GM23338 (cell line): Measurements from ENCODE around the gene TMUB1. TPM values are rescaled to one million over a fixed set of nuclear protein-coding genes. Genes with fewer than 3 reads are reported as not detected.
A peak's percentile ranks its signal among the peaks of the same experiment; 100 is the strongest.

Source experiments
- ATAC-seq: fragments of 200-7000 bp; cut with Tn5 transposase; 3 replicates; pipeline ENCODE4 v1.9.1; 2020
- DNase-seq: peaks from one replicate; pipeline ENCODE4 v3.0.0-alpha.2; 2015; ENCODE audit warnings: low spot score
- H2AFZ ChIP-seq: fragments of 200-600 bp; sonication (generic); 2 replicates; pipeline ENCODE4 v1.8.0; 2016; ENCODE audit warnings: antibody characterized with exemption, mild to moderate bottlenecking, moderate library complexity
- H3F3A ChIP-seq: fragments of 200-600 bp; sonication (generic); replicated peaks from 2 replicates; pipeline ENCODE4 v1.8.0; 2017; ENCODE audit warnings: antibody characterized with exemption, mixed run types, low read depth
- H3K27ac ChIP-seq: fragments of 200-600 bp; sonication (generic); 2 replicates; pipeline ENCODE4 v1.6.1; 2016; ENCODE audit warnings: low read depth
- H3K27me3 ChIP-seq: fragments of 200-600 bp; sonication (generic); 2 replicates; pipeline ENCODE4 v1.8.0; 2016; ENCODE audit warnings: mild to moderate bottlenecking, mixed run types, moderate library complexity; ENCODE audit not compliant: insufficient read depth
- H3K36me3 ChIP-seq: fragments of 200-600 bp; sonication (generic); 2 replicates; pipeline ENCODE4 v1.8.0; 2016; ENCODE audit warnings: mild to moderate bottlenecking; ENCODE audit not compliant: insufficient read depth
- H3K4me1 ChIP-seq: fragments of 200-600 bp; sonication (generic); 2 replicates; pipeline ENCODE4 v1.8.0; 2016; ENCODE audit warnings: mild to moderate bottlenecking, moderate library complexity; ENCODE audit not compliant: insufficient read depth
- H3K4me2 ChIP-seq: fragments of 200-600 bp; sonication (generic); 2 replicates; pipeline ENCODE4 v1.7.1; 2017; ENCODE audit warnings: mixed run types
- H3K4me3 ChIP-seq: fragments of 200-600 bp; sonication (generic); 2 replicates; pipeline ENCODE4 v1.6.1; 2016; ENCODE audit warnings: mixed run types
- H3K79me2 ChIP-seq: fragments of 200-600 bp; sonication (generic); replicated peaks from 2 replicates; pipeline ENCODE4 v1.8.0; 2017; ENCODE audit warnings: mild to moderate bottlenecking; ENCODE audit not compliant: insufficient read depth
- H3K9me2 ChIP-seq: fragments of 200-600 bp; sonication (generic); 2 replicates; pipeline ENCODE4 v1.8.0; 2017; ENCODE audit not compliant: insufficient read depth
- H4K20me1 ChIP-seq: fragments of 200-600 bp; sonication (generic); replicated peaks from 2 replicates; pipeline ENCODE4 v1.8.0; 2017; ENCODE audit warnings: mild to moderate bottlenecking; ENCODE audit not compliant: insufficient read depth
- H3K27ac Mint-ChIP-seq: 2 replicates; pipeline ENCODE4 v1.8.0; 2020; ENCODE audit warnings: inconsistent platforms, mild to moderate bottlenecking, moderate library complexity, mixed read lengths
- H3K27me3 Mint-ChIP-seq: 3 replicates; pipeline ENCODE4 v1.8.0; 2022; ENCODE audit warnings: low read depth, mild to moderate bottlenecking, moderate library complexity, mixed read lengths, inconsistent platforms; ENCODE audit not compliant: insufficient read depth, poor library complexity
- H3K36me3 Mint-ChIP-seq: 3 replicates; pipeline ENCODE4 v1.8.0; 2021; ENCODE audit warnings: low read depth, mild to moderate bottlenecking, inconsistent platforms, moderate library complexity, mixed read lengths
- H3K4me1 Mint-ChIP-seq: 3 replicates; pipeline ENCODE4 v1.8.0; 2020; ENCODE audit warnings: mild to moderate bottlenecking, inconsistent platforms, mixed read lengths
- H3K4me3 Mint-ChIP-seq: 3 replicates; pipeline ENCODE4 v1.8.0; 2021; ENCODE audit warnings: moderate library complexity, mild to moderate bottlenecking, inconsistent platforms, mixed read lengths
- H3K9me3 Mint-ChIP-seq: 3 replicates; pipeline ENCODE4 v1.8.0; 2020; ENCODE audit warnings: moderate library complexity, mild to moderate bottlenecking, inconsistent platforms, mixed read lengths
- CTCF ChIP-seq, 2 experiments: fragments of 200-600 bp in 1 of 2; sonication (generic) in 1 of 2; conservative IDR thresholded peaks; 2 replicates each; pipeline versions ENCODE4 v1.5.1 to v1.6.1; 2016 to 2017; ENCODE audit warnings: antibody characterized with exemption in 2 of 2, low read depth in 2 of 2, mild to moderate bottlenecking in 2 of 2, moderate library complexity in 1 of 2
- ETS1 ChIP-seq: IDR thresholded peaks from 2 replicates; pipeline ENCODE4 v1.6.1; 2016; ENCODE audit warnings: antibody characterized with exemption
- EZH2 ChIP-seq: fragments of 200-600 bp; sonication (generic); IDR thresholded peaks from one replicate; pipeline ENCODE4 v1.8.0; 2017; ENCODE audit warnings: antibody characterized with exemption, mild to moderate bottlenecking, low read depth; ENCODE audit not compliant: unreplicated experiment
- EZH2phosphoT487 ChIP-seq: fragments of 200-600 bp; sonication (generic); IDR thresholded peaks from one replicate; pipeline ENCODE4 v1.8.1; 2018; ENCODE audit warnings: antibody characterized with exemption; ENCODE audit not compliant: unreplicated experiment
- JUNB ChIP-seq: IDR thresholded peaks from one replicate; pipeline ENCODE4 v1.6.1; 2016; ENCODE audit warnings: antibody characterized with exemption; ENCODE audit not compliant: unreplicated experiment
- NANOG ChIP-seq: IDR thresholded peaks from 2 replicates; pipeline ENCODE4 v1.6.1; 2016; ENCODE audit warnings: antibody characterized with exemption, borderline replicate concordance
- POLR2AphosphoS5 ChIP-seq: IDR thresholded peaks from 2 replicates; pipeline ENCODE4 v1.6.1; 2016; ENCODE audit warnings: antibody characterized with exemption, low read depth
- STAT1 ChIP-seq: IDR thresholded peaks from one replicate; pipeline ENCODE4 v1.6.1; 2016; ENCODE audit warnings: antibody characterized with exemption; ENCODE audit not compliant: unreplicated experiment
- ZNF114 ChIP-seq: fragments of 250-450 bp; sonication (Bioruptor Pico); IDR thresholded peaks from 2 replicates; pipeline ENCODE4 v1.5.0; 2020; ENCODE audit warnings: mild to moderate bottlenecking, moderate library complexity
- ZNF331 ChIP-seq: fragments of 250-450 bp; sonication (Bioruptor Pico); IDR thresholded peaks from 2 replicates; pipeline ENCODE4 v1.5.0; 2020; ENCODE audit warnings: low read depth, mild to moderate bottlenecking, moderate library complexity
- ZNF462 ChIP-seq: fragments of 250-450 bp; sonication (Bioruptor Pico); IDR thresholded peaks from 2 replicates; pipeline ENCODE4 v1.5.0; 2020; ENCODE audit warnings: mild to moderate bottlenecking, moderate library complexity
- polyA plus RNA-seq: library from polyadenylated mRNA; unstranded; fragments of >200 nt; fragmentation: Nextera tagmentation; extraction: Ambion mirVana; gene quantifications from 2 replicates; pipeline ENCODE4 v1.2.1, GENCODE V29; 2016
- total RNA-seq: library from RNA; depleted of rRNA; stranded (reverse); fragments of >200 nt; shearing (Covaris generic); gene quantifications from 2 replicates; pipeline ENCODE4 v1.2.3, GENCODE V29; 2014

TMUB1 gene
- total and polyA plus RNA-seq, 2 experiments from 2014 or later, result 47.6 to 61.1 TPM

- Histone ChIP-seq H3K27ac (no peak overlapping the region), H3K36me3 (no peaks in the 10 kb centered on the region; the same call in 1 of the 2 replicates), H2AFZ (no peak overlapping the region), H3K79me2 (no peaks in the 10 kb centered on the region), H3K4me3 (no peak overlapping the region), H3K4me1 (peaks cover 15% of the 10 kb centered on the region), H3F3A (peaks cover 21% of the 10 kb centered on the region), H3K9me2 (no peaks in the 10 kb centered on the region), H3K4me2 (no peak overlapping the region), H3K27me3 (peaks cover 19% of the 10 kb centered on the region), H4K20me1 (peaks cover 26% of the 10 kb centered on the region)
- Mint-ChIP-seq H3K9me3 (no peaks in the 10 kb centered on the region), H3K27ac (no peak overlapping the region), H3K4me1 (peaks cover 31% of the 10 kb centered on the region), H3K36me3 (peaks cover 36% of the 10 kb centered on the region), H3K27me3 (peaks cover 35% of the 10 kb centered on the region), H3K4me3 (no peak overlapping the region)
- peak; percentile 51 for DNase-seq
- no peak for ATAC-seq
- no peak for TF ChIP-seq NANOG
- TF ChIP-seq ETS1, result no peak
- no peak for TF ChIP-seq ZNF114 (CRISPR knock-in tag)
- no peak for TF ChIP-seq STAT1
- no peak for TF ChIP-seq POLR2AphosphoS5
- TF ChIP-seq CTCF (conservative IDR thresholded peaks at IDR 0.05; ENCODE audit: low read depth in 2 of 2), result peak in 1 of 2 experiments; percentile 55; a peak in 2 of 4 replicates
These were observed 39.0 kb upstream of the TMUB1 start for GRCh38 chr7:151122276-151122675.

GRCh38 chr7:151121380-151122170 lies 38.3 kb upstream of the TMUB1 start:
- peaks cover 17% of the 10 kb centered on the region for H3F3A ChIP-seq
- H3K4me2 ChIP-seq, result no peak overlapping the region
- no peak overlapping the region for H3K4me3 ChIP-seq
- peaks cover 26% of the 10 kb centered on the region for H4K20me1 ChIP-seq
- Mint-ChIP-seq H3K27me3 (peaks cover 36% of the 10 kb centered on the region), H3K4me3 (no peak overlapping the region), H3K36me3 (peaks cover 36% of the 10 kb centered on the region), H3K9me3 (no peaks in the 10 kb centered on the region), H3K4me1 (peaks cover 29% of the 10 kb centered on the region), H3K27ac (no peak overlapping the region)
- DNase-seq (no peak), ATAC-seq (no peak)
- H3K27ac ChIP-seq, result no peak overlapping the region
- H3K9me2 ChIP-seq, result no peaks in the 10 kb centered on the region
- H3K4me1 ChIP-seq, result peaks cover 11% of the 10 kb centered on the region
- H3K79me2 ChIP-seq, result no peaks in the 10 kb centered on the region
- no peaks in the 10 kb centered on the region; the same call in 1 of the 2 replicates for H3K36me3 ChIP-seq
- H3K27me3 ChIP-seq, result peaks cover 16% of the 10 kb centered on the region
- no peak overlapping the region for H2AFZ ChIP-seq
- TF ChIP-seq EZH2phosphoT487, result no peak
- no peak for TF ChIP-seq STAT1
- no peak for TF ChIP-seq ETS1
- no peak for TF ChIP-seq ZNF114 (CRISPR knock-in tag)
- TF ChIP-seq ZNF462 (CRISPR knock-in tag), result no peak
- no peak for TF ChIP-seq JUNB
- no peak for TF ChIP-seq ZNF331
- no peak for TF ChIP-seq EZH2
